Measurements from ENCODE around the gene TBC1D5. TPM values are rescaled to one million over a fixed set of nuclear protein-coding genes. Genes with fewer than 3 reads are reported as not detected.
"Not testable (repeated sequence)": the region's sequence is repeated elsewhere in the genome, so short reads cannot be mapped to it uniquely, and the experiment has no call there.

The TBC1D5 gene
- total and polyA plus RNA-seq, 12 donors: 6.7 to 35.6 (median 30.5) TPM

- Histone ChIP-seq H3K36me3 (no peaks in the 10 kb centered on the region), H3K9me3 (no peaks in the 10 kb centered on the region), H3K27ac (no peak overlapping the region), H3K4me1 (peaks cover 0 to 58% (median 17%) of the 10 kb centered on the region in 9 donors), H3K4me3 (no peak overlapping the region), H3K27me3 (no peaks in the 10 kb centered on the region)
- intact Hi-C loops (cut with DNase I): loop anchor here in 2 of 10 donors (10.0 kb wide), 1 partner anchor 205 kb away; no protein-coding TSS in a partner anchor
- DNase-seq: no peak
- TF ChIP-seq CTCF (IDR thresholded peaks at IDR 0.05): no peak
- 83 to 85% methylated on average over 2 of the region's 2 CpGs for WGBS, 2 donors
- ATAC-seq: peak in 1 of 8 donors; percentile 44
These were observed 102.7 kb downstream of the TBC1D5 start for GRCh38 chr3:17639765-17640164.

GRCh38 chr3:17639257-17639656, 103.2 kb downstream of the TBC1D5 start:
- WGBS, 2 donors: 87 to 99% methylated on average over 2 of the region's 2 CpGs
- no peak for TF ChIP-seq CTCF (IDR thresholded peaks at IDR 0.05)

GRCh38 chr3:17638356-17638755, 104.1 kb downstream of the TBC1D5 start:
- intact Hi-C loops (cut with DNase I): no loop called here
- Histone ChIP-seq H3K36me3 (no peaks in the 10 kb centered on the region), H3K27me3 (no peaks in the 10 kb centered on the region), H3K4me3 (no peak overlapping the region), H3K27ac (no peak overlapping the region), H3K9me3 (no peaks in the 10 kb centered on the region), H3K4me1 (peaks cover 0 to 51% (median 11%) of the 10 kb centered on the region in 9 donors)
- no peak for TF ChIP-seq CTCF (IDR thresholded peaks at IDR 0.05)
- ATAC-seq (no peak), DNase-seq (no peak)

More at GRCh38 chr3:17639257-17639656, 103.2 kb downstream of the TBC1D5 start:
- H3K4me1 ChIP-seq: peaks cover 0 to 57% (median 17%) of the 10 kb centered on the region in 9 donors
- DNase-seq (no peak), ATAC-seq (no peak)
- H3K27me3 ChIP-seq: no peaks in the 10 kb centered on the region
- no peak overlapping the region for H3K27ac ChIP-seq
- no peak overlapping the region for H3K4me3 ChIP-seq
- no peaks in the 10 kb centered on the region for H3K9me3 ChIP-seq
- H3K36me3 ChIP-seq: no peaks in the 10 kb centered on the region
- intact Hi-C loops (cut with DNase I): no loop called here

- 20 to 32% methylated on average over 2 of the region's 2 CpGs for WGBS, 2 donors
- peak overlapping the region in 2 of 10 donors; percentile 29 to 32 for H3K27ac ChIP-seq
- DNase-seq; intact Hi-C loops (cut with DNase I); H3K27me3 ChIP-seq; H3K9me3 ChIP-seq; H3K4me3 ChIP-seq; H3K36me3 ChIP-seq: not testable (repeated sequence)
- peaks cover 0 to 60% (median 12%) of the 10 kb centered on the region in 9 donors for H3K4me1 ChIP-seq
- ATAC-seq: peak in 5 of 8 donors; percentile 17 to 39 (median 25)
These were observed 106.8 kb downstream of the TBC1D5 start for GRCh38 chr3:17635675-17636074.

GRCh38 chr3:17634964-17635363, 107.5 kb downstream of the TBC1D5 start:
- H3K27ac ChIP-seq: no peak overlapping the region
- no peak for TF ChIP-seq CTCF (IDR thresholded peaks at IDR 0.05)
- no peaks in the 10 kb centered on the region for H3K36me3 ChIP-seq
- ATAC-seq (no peak), DNase-seq (no peak)
- H3K27me3 ChIP-seq: no peaks in the 10 kb centered on the region
- intact Hi-C loops (cut with DNase I): no loop called here
- no peak overlapping the region for H3K4me3 ChIP-seq
- no peaks in the 10 kb centered on the region for H3K9me3 ChIP-seq
- H3K4me1 ChIP-seq: peaks cover 0 to 58% (median 12%) of the 10 kb centered on the region in 9 donors
